ENCODE data around the gene CSF1. TPM values are rescaled to one million over a fixed set of nuclear protein-coding genes. Genes with fewer than 3 reads are reported as not detected.

The CSF1 gene
- total and polyA plus RNA-seq, 2 of the 13 experiments (the other 11 are each of a cell fraction or from before 2014, with no cell fraction given) = 4.6 to 13.3 TPM

- TF ChIP-seq PAXIP1 (CRISPR knock-in tag; conservative IDR thresholded peaks at IDR 0.05) (peak; percentile 65), NPAS2 (CRISPR knock-in tag; IDR thresholded peaks at IDR 0.05; ENCODE audit: borderline replicate concordance) (no peak), HES4 (CRISPR knock-in tag; IDR thresholded peaks at IDR 0.05; ENCODE audit: borderline replicate concordance) (no peak), ATRX (CRISPR knock-in tag; IDR thresholded peaks at IDR 0.05; ENCODE audit: borderline replicate concordance) (no peak), AGO2 (optimal IDR thresholded peaks at IDR 0.05; ENCODE audit: low read depth, low read length) (no peak), KMT2B (CRISPR knock-in tag; IDR thresholded peaks at IDR 0.05) (no peak)
- TF ChIP-seq, protein P1, sequence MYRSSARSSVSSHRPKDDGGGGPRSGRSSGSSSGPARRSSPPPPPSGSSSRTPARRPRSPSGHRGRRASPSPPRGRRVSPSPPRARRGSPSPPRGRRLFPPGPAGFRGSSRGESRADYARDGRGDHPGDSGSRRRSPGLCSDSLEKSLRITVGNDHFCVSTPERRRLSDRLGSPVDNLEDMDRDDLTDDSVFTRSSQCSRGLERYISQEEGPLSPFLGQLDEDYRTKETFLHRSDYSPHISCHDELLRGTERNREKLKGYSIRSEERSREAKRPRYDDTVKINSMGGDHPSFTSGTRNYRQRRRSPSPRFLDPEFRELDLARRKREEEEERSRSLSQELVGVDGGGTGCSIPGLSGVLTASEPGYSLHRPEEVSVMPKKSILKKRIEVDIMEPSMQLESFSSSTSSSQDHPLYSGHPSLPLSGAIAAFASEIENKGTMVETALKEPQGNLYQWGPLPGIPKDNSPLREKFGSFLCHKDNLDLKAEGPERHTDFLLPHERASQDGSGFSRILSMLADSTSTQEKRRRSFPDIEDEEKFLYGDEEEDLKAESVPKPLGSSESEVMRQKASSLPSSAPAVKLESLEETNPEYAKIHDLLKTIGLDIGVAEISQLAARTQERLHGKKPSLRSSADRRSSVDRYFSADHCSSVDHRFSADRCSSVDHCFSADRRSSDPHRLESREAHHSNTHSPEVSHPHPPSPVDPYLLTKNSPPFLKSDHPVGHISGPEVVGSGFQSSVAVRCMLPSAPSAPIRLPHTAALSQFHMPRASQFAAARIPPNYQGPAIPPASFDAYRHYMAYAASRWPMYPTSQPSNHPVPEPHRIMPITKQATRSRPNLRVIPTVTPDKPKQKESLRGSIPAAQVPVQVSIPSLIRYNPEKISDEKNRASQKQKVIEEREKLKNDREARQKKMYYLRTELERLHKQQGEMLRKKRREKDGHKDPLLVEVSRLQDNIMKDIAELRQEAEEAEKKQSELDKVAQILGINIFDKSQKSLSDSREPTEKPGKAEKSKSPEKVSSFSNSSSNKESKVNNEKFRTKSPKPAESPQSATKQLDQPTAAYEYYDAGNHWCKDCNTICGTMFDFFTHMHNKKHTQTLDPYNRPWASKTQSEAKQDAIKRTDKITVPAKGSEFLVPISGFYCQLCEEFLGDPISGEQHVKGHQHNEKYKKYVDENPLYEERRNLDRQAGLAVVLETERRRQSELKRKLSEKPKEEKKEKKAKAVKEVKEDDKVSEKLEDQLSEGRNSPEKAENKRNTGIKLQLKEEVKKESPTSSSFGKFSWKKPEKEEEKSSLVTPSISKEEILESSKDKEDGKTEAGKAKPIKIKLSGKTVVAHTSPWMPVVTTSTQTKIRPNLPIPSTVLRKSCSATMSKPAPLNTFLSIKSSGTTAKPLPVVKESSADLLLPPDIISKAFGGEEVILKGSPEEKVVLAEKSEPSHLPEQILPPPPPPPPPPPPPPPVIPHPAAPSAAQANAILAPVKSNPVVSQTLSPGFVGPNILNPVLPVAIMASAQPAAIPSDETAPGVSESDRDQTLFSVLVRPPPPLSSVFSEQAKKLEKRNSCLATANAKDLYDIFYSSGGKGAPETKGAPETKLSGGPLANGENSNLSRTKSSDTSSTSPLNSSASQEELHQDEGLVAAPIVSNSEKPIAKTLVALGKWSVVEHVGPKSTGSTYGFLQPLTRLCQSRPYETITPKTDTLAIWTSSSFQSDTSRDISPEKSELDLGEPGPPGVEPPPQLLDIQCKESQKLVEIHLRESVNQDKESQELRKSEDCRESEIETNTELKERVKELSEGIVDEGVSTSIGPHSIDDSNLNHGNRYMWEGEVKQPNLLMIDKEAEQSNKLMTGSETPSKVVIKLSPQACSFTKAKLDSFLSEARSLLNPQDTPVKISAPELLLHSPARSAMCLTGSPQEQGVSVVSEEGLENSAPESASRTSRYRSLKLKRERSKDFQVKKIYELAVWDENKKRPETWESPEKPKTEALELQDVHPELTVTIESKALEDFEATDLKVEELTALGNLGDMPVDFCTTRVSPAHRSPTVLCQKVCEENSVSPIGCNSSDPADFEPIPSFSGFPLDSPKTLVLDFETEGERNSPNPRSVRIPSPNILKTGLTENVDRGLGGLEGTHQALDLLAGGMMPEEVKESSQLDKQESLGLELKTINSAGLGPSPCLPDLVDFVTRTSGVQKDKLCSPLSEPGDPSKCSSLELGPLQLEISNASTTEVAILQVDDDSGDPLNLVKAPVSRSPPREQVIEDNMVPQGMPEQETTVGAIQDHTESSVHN (CRISPR knock-in tag; IDR thresholded peaks at IDR 0.05) = no peak
- TF ChIP-seq, protein P2, sequence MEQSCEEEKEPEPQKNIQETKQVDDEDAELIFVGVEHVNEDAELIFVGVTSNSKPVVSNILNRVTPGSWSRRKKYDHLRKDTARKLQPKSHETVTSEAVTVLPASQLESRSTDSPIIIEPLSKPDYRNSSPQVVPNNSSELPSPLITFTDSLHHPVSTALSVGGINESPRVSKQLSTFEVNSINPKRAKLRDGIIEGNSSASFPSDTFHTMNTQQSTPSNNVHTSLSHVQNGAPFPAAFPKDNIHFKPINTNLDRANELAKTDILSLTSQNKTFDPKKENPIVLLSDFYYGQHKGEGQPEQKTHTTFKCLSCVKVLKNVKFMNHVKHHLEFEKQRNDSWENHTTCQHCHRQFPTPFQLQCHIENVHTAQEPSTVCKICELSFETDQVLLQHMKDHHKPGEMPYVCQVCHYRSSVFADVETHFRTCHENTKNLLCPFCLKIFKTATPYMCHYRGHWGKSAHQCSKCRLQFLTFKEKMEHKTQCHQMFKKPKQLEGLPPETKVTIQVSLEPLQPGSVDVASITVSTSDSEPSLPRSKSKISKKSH (CRISPR knock-in tag; IDR thresholded peaks at IDR 0.05; ENCODE audit: borderline replicate concordance) = no peak; the same call in 1 of the 2 replicates
- TF ChIP-seq, protein P3, sequence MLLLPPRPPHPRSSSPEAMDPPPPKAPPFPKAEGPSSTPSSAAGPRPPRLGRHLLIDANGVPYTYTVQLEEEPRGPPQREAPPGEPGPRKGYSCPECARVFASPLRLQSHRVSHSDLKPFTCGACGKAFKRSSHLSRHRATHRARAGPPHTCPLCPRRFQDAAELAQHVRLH (CRISPR knock-in tag; IDR thresholded peaks at IDR 0.05; ENCODE audit: borderline replicate concordance, low read depth) = no peak
These were observed 33.3 kb upstream of the CSF1 start (continued) for GRCh38 chr1:109877317-109877771.

Measured in HepG2 (cell line).